Peyer's patch (tissue), 4 donors: ENCODE results near the gene TAS1R2.

Experiments used
- CTCF ChIP-seq, 6 experiments: fragments of 450-650 bp in 4 of 6; fragments of 200-600 bp in 2 of 6; sonication (generic) in 1 of 6; IDR thresholded peaks; one replicate each; pipeline ENCODE4 v1.5.1; 2017 to 2019; ENCODE audit warnings: antibody characterized with exemption in 6 of 6, mild to moderate bottlenecking in 3 of 6, moderate library complexity in 1 of 6
- POLR2A ChIP-seq, 2 donors: fragments of 450-650 bp; IDR thresholded peaks; one replicate each; pipeline ENCODE4 v1.5.1; 2017; ENCODE audit warnings: antibody characterized with exemption in 2 of 2, mild to moderate bottlenecking in 2 of 2, moderate library complexity in 2 of 2

- TF ChIP-seq CTCF (IDR thresholded peaks at IDR 0.05) = no peak
- no peak for TF ChIP-seq POLR2A (IDR thresholded peaks at IDR 0.05)
Measured at GRCh38 chr1:18879215-18879790, 19.8 kb upstream of the TAS1R2 start.
